Peyer's patch (tissue), 4 donors: ENCODE measurements around the gene CACTIN.

ENCODE experiments used
- CTCF ChIP-seq, 6 experiments: fragments of 450-650 bp in 4 of 6; fragments of 200-600 bp in 2 of 6; sonication (generic) in 1 of 6; IDR thresholded peaks; one replicate each; pipeline ENCODE4 v1.5.1; 2017 to 2019; ENCODE audit warnings: antibody characterized with exemption in 6 of 6, mild to moderate bottlenecking in 3 of 6, moderate library complexity in 1 of 6
- POLR2A ChIP-seq, 2 donors: fragments of 450-650 bp; IDR thresholded peaks; one replicate each; pipeline ENCODE4 v1.5.1; 2017; ENCODE audit warnings: antibody characterized with exemption in 2 of 2, mild to moderate bottlenecking in 2 of 2, moderate library complexity in 2 of 2

GRCh38 chr19:3614858-3615505 is 11.6 kb downstream of the CACTIN start:
- no peak for TF ChIP-seq CTCF (IDR thresholded peaks at IDR 0.05)
- TF ChIP-seq POLR2A (IDR thresholded peaks at IDR 0.05): no peak
